Body of pancreas (tissue), 4 donors: ENCODE data around the gene DYNAP.

Experiments
- POLR2A ChIP-seq, 3 donors: fragments of 450-650 bp; IDR thresholded peaks; one replicate each; pipeline ENCODE4 v1.6.1; 2016; ENCODE audit warnings: antibody characterized with exemption in 3 of 3, mild to moderate bottlenecking in 2 of 3
- TF ChIP-seq, protein P1 (sequence below), 7 experiments: fragments of 450-650 bp in 4 of 7; fragments of 200-600 bp in 3 of 7; sonication (generic) in 3 of 7; IDR thresholded peaks; one replicate each; pipeline ENCODE4 v1.5.1; 2016 to 2019; ENCODE audit warnings: antibody characterized with exemption in 7 of 7

DNA sequence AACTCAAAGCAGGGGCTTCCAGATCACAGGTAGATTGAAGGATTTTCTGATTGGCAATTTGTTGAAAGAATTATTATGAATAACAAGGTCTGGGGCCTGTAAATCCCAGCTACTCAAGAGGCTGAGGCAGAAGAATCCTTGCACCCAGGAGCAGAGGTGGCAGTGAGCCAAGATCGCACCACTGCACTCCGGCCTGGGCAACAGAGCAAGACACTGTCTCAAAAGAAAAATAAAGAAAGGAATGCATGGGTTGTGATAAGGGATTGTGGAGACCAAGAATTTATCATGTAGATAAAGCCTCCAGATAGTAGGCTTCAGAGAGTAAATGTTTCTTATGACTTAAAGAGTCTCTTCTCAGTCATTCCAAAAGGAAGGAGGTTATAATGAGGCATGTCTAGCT is 35.8 kb upstream of the DYNAP start:
- TF ChIP-seq POLR2A (IDR thresholded peaks at IDR 0.05) = no peak
- TF ChIP-seq, protein P1, sequence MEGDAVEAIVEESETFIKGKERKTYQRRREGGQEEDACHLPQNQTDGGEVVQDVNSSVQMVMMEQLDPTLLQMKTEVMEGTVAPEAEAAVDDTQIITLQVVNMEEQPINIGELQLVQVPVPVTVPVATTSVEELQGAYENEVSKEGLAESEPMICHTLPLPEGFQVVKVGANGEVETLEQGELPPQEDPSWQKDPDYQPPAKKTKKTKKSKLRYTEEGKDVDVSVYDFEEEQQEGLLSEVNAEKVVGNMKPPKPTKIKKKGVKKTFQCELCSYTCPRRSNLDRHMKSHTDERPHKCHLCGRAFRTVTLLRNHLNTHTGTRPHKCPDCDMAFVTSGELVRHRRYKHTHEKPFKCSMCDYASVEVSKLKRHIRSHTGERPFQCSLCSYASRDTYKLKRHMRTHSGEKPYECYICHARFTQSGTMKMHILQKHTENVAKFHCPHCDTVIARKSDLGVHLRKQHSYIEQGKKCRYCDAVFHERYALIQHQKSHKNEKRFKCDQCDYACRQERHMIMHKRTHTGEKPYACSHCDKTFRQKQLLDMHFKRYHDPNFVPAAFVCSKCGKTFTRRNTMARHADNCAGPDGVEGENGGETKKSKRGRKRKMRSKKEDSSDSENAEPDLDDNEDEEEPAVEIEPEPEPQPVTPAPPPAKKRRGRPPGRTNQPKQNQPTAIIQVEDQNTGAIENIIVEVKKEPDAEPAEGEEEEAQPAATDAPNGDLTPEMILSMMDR (IDR thresholded peaks at IDR 0.05) = no peak
